Measurements from ENCODE around the gene CCNY. TPM values are rescaled to one million over a fixed set of nuclear protein-coding genes. Genes with fewer than 3 reads are reported as not detected.

CCNY gene
- total RNA-seq, 1 experiment from 2014 or later = 62.2 TPM

- ChIA-PET CTCF (no interaction called here), RAD21 (ENCODE audit: low non-redundant PET in 1 of 2, low total read pairs in 2 of 2, uncharacterized antibody in 2 of 2, unreplicated experiment in 2 of 2) (no interaction called here), POLR2A (no interaction called here)
- H3K4me1 ChIP-seq (ENCODE audit: control insufficient read depth in 1 of 2, insufficient read depth in 2 of 2, low read length in 2 of 2) = no peaks in the 10 kb centered on the region
- H3K9me3 ChIP-seq (ENCODE audit: control insufficient read depth in 1 of 2, insufficient read depth in 1 of 2, low read depth in 1 of 2, low read length in 2 of 2) = no peaks in the 10 kb centered on the region
- H3K4me3 ChIP-seq (replicated peaks in 1 of 2; ENCODE audit: low read depth in 1 of 2, low read length in 2 of 2) = no peak overlapping the region
- H4K20me1 ChIP-seq (ENCODE audit: insufficient read depth) = no peaks in the 10 kb centered on the region
- no peak overlapping the region for H3K4me2 ChIP-seq (ENCODE audit: low read length)
- no peak overlapping the region for H3K9ac ChIP-seq (ENCODE audit: low read length)
- no peak for ATAC-seq
- DNase-seq (ENCODE audit: low read depth, low spot score) = no peak
- no peaks in the 10 kb centered on the region for H3K79me2 ChIP-seq (ENCODE audit: insufficient read depth, low read length)
- no peak for TF ChIP-seq EZH2 (IDR thresholded peaks at IDR 0.05)
- no peak for TF ChIP-seq JUND (IDR thresholded peaks at IDR 0.05)
- TF ChIP-seq POLR2A (IDR thresholded peaks at IDR 0.05; ENCODE audit: borderline replicate concordance, extremely low read depth, insufficient read depth, insufficient read length) = no peak
- no peak for TF ChIP-seq SP1 (IDR thresholded peaks at IDR 0.05; ENCODE audit: low read depth)
- no peaks in the 10 kb centered on the region for H3K27me3 ChIP-seq (ENCODE audit: insufficient read depth, low read length)
- H3K36me3 ChIP-seq (ENCODE audit: control insufficient read depth in 1 of 2, insufficient read depth in 2 of 2, low read length in 2 of 2) = no peaks in the 10 kb centered on the region
- H3K9me2 ChIP-seq (ENCODE audit: insufficient read depth) = no peaks in the 10 kb centered on the region
- H3K27ac ChIP-seq (ENCODE audit: low read depth, low read length) = no peak overlapping the region
- intact Hi-C loops (cut with micrococcal nuclease) = no loop called here
- BruUV-seq (replicated peaks) = no TSS peak
- H2AFZ ChIP-seq (ENCODE audit: low read depth, low read length, poor library complexity, severe bottlenecking) = no peak overlapping the region
Observed at GRCh38 chr10:35559416-35559815, 223.1 kb downstream of the CCNY start.

GRCh38 chr10:35561715-35562114 lies 225.4 kb downstream of the CCNY start:
- POLR2A ChIA-PET = no interaction called here
- TF ChIP-seq EGR1 (IDR thresholded peaks at IDR 0.05; ENCODE audit: low read depth) (no peak), FOSL1 (IDR thresholded peaks at IDR 0.05; ENCODE audit: low read depth) (no peak), CTCF (IDR thresholded peaks at IDR 0.05 in 2 of 3, conservative IDR thresholded peaks at IDR 0.05 in 1 of 3; ENCODE audit: borderline replicate concordance in 1 of 3, insufficient read depth in 1 of 3, low read depth in 2 of 3, low read length in 2 of 3) (no peak), TCF7L2 (IDR thresholded peaks at IDR 0.05; ENCODE audit: borderline replicate concordance, extremely low read depth, insufficient read depth, insufficient read length) (no peak), EZH2phosphoT487 (IDR thresholded peaks at IDR 0.05; ENCODE audit: borderline replicate concordance) (no peak), ZNF274 (IDR thresholded peaks at IDR 0.05; ENCODE audit: low read depth, low read length) (no peak), CEBPB (IDR thresholded peaks at IDR 0.05; ENCODE audit: low read depth) (no peak), JUND (IDR thresholded peaks at IDR 0.05) (no peak), YY1 (IDR thresholded peaks at IDR 0.05; ENCODE audit: extremely low read depth, insufficient replicate concordance, low read depth, low read length) (no peak), REST (IDR thresholded peaks at IDR 0.05; ENCODE audit: low read depth) (no peak), RAD21 (IDR thresholded peaks at IDR 0.05; ENCODE audit: low read depth) (no peak), POLR2A (IDR thresholded peaks at IDR 0.05; ENCODE audit: borderline replicate concordance, extremely low read depth, insufficient read depth, insufficient read length) (no peak), MAX (IDR thresholded peaks at IDR 0.05) (no peak), SP1 (IDR thresholded peaks at IDR 0.05; ENCODE audit: low read depth) (no peak)

More at GRCh38 chr10:35561715-35562114, 225.4 kb downstream of the CCNY start:
- no peak overlapping the region for H2AFZ ChIP-seq (ENCODE audit: low read depth, low read length, poor library complexity, severe bottlenecking)
- no peak overlapping the region for H3K4me3 ChIP-seq (replicated peaks in 1 of 2; ENCODE audit: low read depth in 1 of 2, low read length in 2 of 2)
- BruUV-seq (replicated peaks) = no TSS peak
- no peak overlapping the region for H3K4me2 ChIP-seq (ENCODE audit: low read length)
- intact Hi-C loops (cut with micrococcal nuclease) = loop anchor here (2.0 to 5.0 kb wide), 3 partner anchors 224 to 443 kb away; partner anchors contain the start of gene CCNY
- ATAC-seq (no peak), DNase-seq (ENCODE audit: low read depth, low spot score) (no peak)
- CTCF ChIA-PET = interaction anchor here (0.7 to 1.9 kb wide), 2 partner anchors 12 to 15 kb away, joined by 3 to 11 read pairs; no protein-coding TSS in a partner anchor
- H3K79me2 ChIP-seq (ENCODE audit: insufficient read depth, low read length) = no peaks in the 10 kb centered on the region
- H3K9me2 ChIP-seq (ENCODE audit: insufficient read depth) = no peaks in the 10 kb centered on the region
- H3K27ac ChIP-seq (ENCODE audit: low read depth, low read length) = no peak overlapping the region
- RAD21 ChIA-PET (ENCODE audit: low non-redundant PET in 1 of 2, low total read pairs in 2 of 2, uncharacterized antibody in 2 of 2, unreplicated experiment in 2 of 2) = no interaction called here
- no peaks in the 10 kb centered on the region for H3K9me3 ChIP-seq (ENCODE audit: control insufficient read depth in 1 of 2, insufficient read depth in 1 of 2, low read depth in 1 of 2, low read length in 2 of 2)
- H3K27me3 ChIP-seq (ENCODE audit: insufficient read depth, low read length) = no peaks in the 10 kb centered on the region
- no peaks in the 10 kb centered on the region for H4K20me1 ChIP-seq (ENCODE audit: insufficient read depth)
- no peaks in the 10 kb centered on the region for H3K36me3 ChIP-seq (ENCODE audit: control insufficient read depth in 1 of 2, insufficient read depth in 2 of 2, low read length in 2 of 2)
- H3K9ac ChIP-seq (ENCODE audit: low read length) = no peak overlapping the region
- no peaks in the 10 kb centered on the region for H3K4me1 ChIP-seq (ENCODE audit: control insufficient read depth in 1 of 2, insufficient read depth in 2 of 2, low read length in 2 of 2)

Data from HCT116 (cell line).